MCF 10A (cell line): ENCODE results near the gene COL1A2. TPM values are rescaled to one million over a fixed set of nuclear protein-coding genes. Genes with fewer than 3 reads are reported as not detected.

Source experiments
- BruUV-seq: library from RNA; stranded (reverse); fragments of 400-500 nt; replicated peaks from 2 replicates; lab custom pipeline; 2021; lab: Mats Ljungman, UMichigan
- CTCF ChIA-PET: fragments of 300-600 bp; sonication (Branson Sonifier 250); formaldehyde crosslinking; extraction: SDS; loops from one replicate; lab custom pipeline; 2021; ENCODE audit warnings: antibody characterized with exemption, inconsistent platforms; lab: Yijun Ruan, JAX
- POLR2A ChIA-PET: fragments of 300-600, 350-650 bp; sonication (Branson Sonifier 250); formaldehyde crosslinking; extraction: SDS; loops from one replicate; lab custom pipeline; 2020; ENCODE audit warnings: antibody characterized with exemption, inconsistent platforms; lab: Yijun Ruan, JAX
- DNase-seq: peaks from one replicate; pipeline ENCODE4 v3.0.0-alpha.2; 2018; ENCODE audit not compliant: unreplicated experiment
- H3K27ac Mint-ChIP-seq: one replicate; pipeline ENCODE4 v1.8.0; 2022; ENCODE audit warnings: mild to moderate bottlenecking, low read depth, mixed read lengths; ENCODE audit not compliant: unreplicated experiment
- H3K27me3 Mint-ChIP-seq: one replicate; pipeline ENCODE4 v1.8.0; 2022; ENCODE audit warnings: mixed read lengths; ENCODE audit not compliant: insufficient read depth, unreplicated experiment
- H3K36me3 Mint-ChIP-seq: one replicate; pipeline ENCODE4 v1.8.0; 2022; ENCODE audit warnings: mild to moderate bottlenecking, moderate library complexity, mixed read lengths; ENCODE audit not compliant: insufficient read depth, unreplicated experiment
- H3K4me1 Mint-ChIP-seq: one replicate; pipeline ENCODE4 v1.8.0; 2022; ENCODE audit warnings: mixed read lengths; ENCODE audit not compliant: insufficient read depth, unreplicated experiment
- H3K4me3 Mint-ChIP-seq: one replicate; pipeline ENCODE4 v1.8.0; 2022; ENCODE audit warnings: mild to moderate bottlenecking, moderate library complexity, mixed read lengths; ENCODE audit not compliant: unreplicated experiment
- H3K9me3 Mint-ChIP-seq: one replicate; pipeline ENCODE4 v1.8.0; 2022; ENCODE audit warnings: mixed read lengths; ENCODE audit not compliant: unreplicated experiment
- CTCF ChIP-seq: fragments of 200-600 bp; IDR thresholded peaks from one replicate; pipeline ENCODE4 v1.8.0; 2022; ENCODE audit warnings: antibody characterized with exemption, mild to moderate bottlenecking; ENCODE audit not compliant: unreplicated experiment
- intact Hi-C: fragments of 100-400 bp; cut with micrococcal nuclease; formaldehyde crosslinking; loops from 2 replicates; pipeline ENCODE4 v1.14.1; 2022
- total RNA-seq: library from RNA; stranded (reverse); gene quantifications from 2 replicates; pipeline ENCODE4 v1.2.3, GENCODE V29; 2022

COL1A2 gene
- total RNA-seq, 1 experiment from 2014 or later: not detected

DNA sequence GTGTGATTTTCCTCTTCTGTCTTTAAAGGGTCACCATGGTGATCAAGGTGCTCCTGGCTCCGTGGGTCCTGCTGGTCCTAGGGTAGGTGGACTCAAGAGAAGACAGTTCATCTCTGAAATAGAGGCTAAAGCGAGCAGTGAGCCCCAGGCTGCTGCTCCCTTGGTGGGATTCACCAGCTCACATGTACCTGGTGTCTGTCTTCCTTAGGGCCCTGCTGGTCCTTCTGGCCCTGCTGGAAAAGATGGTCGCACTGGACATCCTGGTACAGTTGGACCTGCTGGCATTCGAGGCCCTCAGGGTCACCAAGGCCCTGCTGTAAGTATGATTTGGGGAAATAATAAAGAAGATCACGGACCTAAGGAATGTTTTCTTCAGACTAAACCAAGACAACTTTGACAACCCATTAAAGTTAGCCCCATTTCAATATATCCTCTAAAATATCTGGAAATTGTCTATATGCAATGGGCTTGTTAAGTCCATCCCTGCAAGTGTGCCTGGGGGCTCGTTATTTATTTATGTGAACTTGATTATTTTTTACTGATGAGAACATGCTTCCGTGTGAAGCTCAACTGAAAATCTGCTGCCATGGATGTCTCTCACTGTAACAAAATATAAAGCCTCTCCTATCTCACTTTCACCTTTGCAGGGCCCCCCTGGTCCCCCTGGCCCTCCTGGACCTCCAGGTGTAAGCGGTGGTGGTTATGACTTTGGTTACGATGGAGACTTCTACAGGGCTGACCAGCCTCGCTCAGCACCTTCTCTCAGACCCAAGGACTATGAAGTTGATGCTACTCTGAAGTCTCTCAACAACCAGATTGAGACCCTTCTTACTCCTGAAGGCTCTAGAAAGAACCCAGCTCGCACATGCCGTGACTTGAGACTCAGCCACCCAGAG, 32.5 kb downstream of the COL1A2 start:
- H3K36me3 Mint-ChIP-seq: no peaks in the 10 kb centered on the region
- H3K27ac Mint-ChIP-seq: no peak overlapping the region
- intact Hi-C loops: no loop called here
- peaks cover 8% of the 10 kb centered on the region for H3K4me1 Mint-ChIP-seq
- TF ChIP-seq CTCF: no peak
- ChIA-PET CTCF (interaction anchor here (0.6 to 1.4 kb wide), 4 partner anchors 9 to 296 kb away, joined by 3 to 6 read pairs (median 3); no protein-coding TSS in a partner anchor), POLR2A (interaction anchor here (0.6 kb wide), 1 partner anchor 98 kb away, joined by 3 read pairs; no protein-coding TSS in a partner anchor)
- DNase-seq: no peak
- no peaks in the 10 kb centered on the region for H3K27me3 Mint-ChIP-seq
- no peaks in the 10 kb centered on the region for H3K9me3 Mint-ChIP-seq
- no peak overlapping the region for H3K4me3 Mint-ChIP-seq
- no TSS peak for BruUV-seq

GRCh38 chr7:94429153-94429552, 34.5 kb downstream of the COL1A2 start:
- Mint-ChIP-seq H3K27me3 (no peaks in the 10 kb centered on the region), H3K4me3 (no peak overlapping the region), H3K27ac (no peak overlapping the region), H3K36me3 (no peaks in the 10 kb centered on the region), H3K9me3 (no peaks in the 10 kb centered on the region), H3K4me1 (peaks cover 1% of the 10 kb centered on the region)
- intact Hi-C loops: no loop called here
- no peak for DNase-seq
- POLR2A ChIA-PET: no interaction called here
- CTCF ChIA-PET: interaction anchor here (0.7 to 1.3 kb wide), 3 partner anchors 10 to 587 kb away, joined by 3 to 5 read pairs (median 3); no protein-coding TSS in a partner anchor
- BruUV-seq: no TSS peak
- no peak for TF ChIP-seq CTCF

DNA sequence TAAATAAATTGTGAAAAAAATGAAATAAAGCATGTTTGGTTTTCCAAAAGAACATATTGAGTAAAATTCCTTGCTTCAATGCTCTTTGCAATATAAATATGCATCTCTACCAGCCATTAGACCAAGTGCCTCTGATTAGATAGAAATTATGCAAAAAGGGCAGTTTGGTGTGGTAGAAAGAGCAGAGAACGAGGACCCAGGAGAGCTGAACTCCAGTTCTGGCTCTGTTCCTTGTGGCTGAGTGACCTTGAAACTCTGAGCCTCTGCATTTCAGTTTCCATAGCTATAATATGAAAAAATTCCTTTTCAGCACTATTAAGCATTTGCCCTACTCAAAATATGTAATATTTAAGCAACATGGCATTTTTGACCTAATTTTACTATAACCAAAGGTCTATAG, 36.5 kb downstream of the COL1A2 start:
- Mint-ChIP-seq H3K9me3 (no peaks in the 10 kb centered on the region), H3K27ac (no peak overlapping the region), H3K4me3 (no peak overlapping the region), H3K4me1 (peaks cover 2% of the 10 kb centered on the region), H3K27me3 (no peaks in the 10 kb centered on the region), H3K36me3 (no peaks in the 10 kb centered on the region)
- no peak for DNase-seq
- POLR2A ChIA-PET: interaction anchor here (0.6 kb wide), 1 partner anchor 987 kb away, joined by 3 read pairs; no protein-coding TSS in a partner anchor
- no peak for TF ChIP-seq CTCF
- BruUV-seq: no TSS peak
- intact Hi-C loops: no loop called here
- CTCF ChIA-PET: interaction anchor here (0.7 to 0.8 kb wide), 2 partner anchors 143 to 631 kb away, joined by 3 to 4 read pairs; no protein-coding TSS in a partner anchor

GRCh38 chr7:94431619-94432280, 37.1 kb downstream of the COL1A2 start:
- Mint-ChIP-seq H3K9me3 (no peaks in the 10 kb centered on the region), H3K4me3 (no peak overlapping the region), H3K27ac (no peak overlapping the region), H3K4me1 (peaks cover 6% of the 10 kb centered on the region), H3K27me3 (no peaks in the 10 kb centered on the region), H3K36me3 (no peaks in the 10 kb centered on the region)
- ChIA-PET POLR2A (interaction anchor here (0.6 kb wide), 1 partner anchor 986 kb away, joined by 3 read pairs; no protein-coding TSS in a partner anchor), CTCF (interaction anchor here (0.7 to 0.8 kb wide), 2 partner anchors 144 to 632 kb away, joined by 3 to 4 read pairs; no protein-coding TSS in a partner anchor)
- TF ChIP-seq CTCF: no peak
- no peak for DNase-seq
- intact Hi-C loops: no loop called here
- BruUV-seq: no TSS peak
